HepG2 (cell line): Measurements from ENCODE around the gene PAEP. TPM values are rescaled to one million over a fixed set of nuclear protein-coding genes. Genes with fewer than 3 reads are reported as not detected.

Experiments used
- ATAC-seq: fragments of 200-7000 bp; cut with Tn5 transposase; 3 replicates; pipeline ENCODE4 v1.9.1; 2020; ENCODE audit warnings: mild to moderate bottlenecking, moderate library complexity
- BruUV-seq: library from RNA; stranded (reverse); fragments of 400-500 nt; replicated peaks from 2 replicates; lab custom pipeline; 2021; lab: Mats Ljungman, UMichigan
- CTCF ChIA-PET: fragments of 300-600 bp; formaldehyde crosslinking; extraction: SDS; loops from one replicate; lab custom pipeline; 2021; ENCODE audit warnings: low total read pairs, inconsistent platforms, low intra/inter-chr PET ratio; lab: Yijun Ruan, JAX
- POLR2A ChIA-PET: fragments of 350-600 bp; sonication (Branson Sonifier 250); formaldehyde crosslinking; loops from one replicate; lab custom pipeline; 2020; ENCODE audit warnings: antibody characterized with exemption, inconsistent platforms; lab: Yijun Ruan, JAX
- DNase-seq: peaks from one replicate; pipeline ENCODE4 v3.0.0-alpha.2; 2015; ENCODE audit warnings: low spot score
- FAIRE-seq: peaks from 3 replicates; lab custom pipeline; 2011; peaks lifted over from hg19 to GRCh38; lab: Jason Lieb, UNC
- H2AFZ ChIP-seq: one replicate; pipeline ENCODE4 v1.6.1; 2011; ENCODE audit warnings: low read length, inconsistent platforms
- H3K27ac ChIP-seq: fragments of 300-600 bp; 3 replicates; pipeline ENCODE4 v1.8.0; 2011; ENCODE audit warnings: mixed run types, mild to moderate bottlenecking, mixed read lengths, low read length, inconsistent platforms; ENCODE audit not compliant: insufficient read depth; ENCODE audit errors: extremely low read length
- H3K27me3 ChIP-seq, 2 experiments: fragments of 200-600 bp in 1 of 2; 2 replicates in 1 of 2; 3 replicates in 1 of 2; pipeline versions ENCODE4 v1.6.0 to v1.8.0; 2011; ENCODE audit warnings: low read length in 2 of 2, mild to moderate bottlenecking in 2 of 2, moderate library complexity in 2 of 2, inconsistent platforms in 1 of 2; ENCODE audit not compliant: insufficient read depth in 2 of 2, control insufficient read depth in 1 of 2
- H3K36me3 ChIP-seq, 2 experiments: fragments of 200-600 bp in 1 of 2; replicated peaks in 1 of 2; 2 replicates in 1 of 2; 3 replicates in 1 of 2; pipeline versions ENCODE4 v1.5.1 to v1.8.0; 2011; ENCODE audit warnings: low read length in 2 of 2, inconsistent platforms in 1 of 2; ENCODE audit not compliant: insufficient read depth in 2 of 2, control insufficient read depth in 1 of 2
- H3K4me1 ChIP-seq: 2 replicates; pipeline ENCODE4 v1.5.1; 2012; ENCODE audit warnings: low read length, inconsistent platforms; ENCODE audit not compliant: insufficient read depth
- H3K4me2 ChIP-seq: 2 replicates; pipeline ENCODE4 v1.6.0; 2011; ENCODE audit warnings: low read depth, low read length, inconsistent platforms
- H3K4me3 ChIP-seq, 3 experiments: fragments of 200-600 bp in 1 of 3; sonication (generic), shearing (Covaris generic) in 1 of 3; replicated peaks in 1 of 3; 2 replicates each; pipeline ENCODE4 v1.5.1; 2011 to 2016; ENCODE audit warnings: low read length in 3 of 3, inconsistent platforms in 2 of 3, low read depth in 2 of 3, mild to moderate bottlenecking in 2 of 3, control low read depth in 1 of 3, mixed read lengths in 1 of 3; ENCODE audit not compliant: insufficient read depth in 1 of 3
- H3K79me2 ChIP-seq: one replicate; pipeline ENCODE4 v1.6.1; 2011; ENCODE audit warnings: low read length, inconsistent platforms; ENCODE audit not compliant: insufficient read depth
- H3K9ac ChIP-seq: 2 replicates; pipeline ENCODE4 v1.6.0; 2011; ENCODE audit warnings: mild to moderate bottlenecking, low read depth, low read length, inconsistent platforms; ENCODE audit not compliant: insufficient read depth
- H3K9me3 ChIP-seq: 2 replicates; pipeline ENCODE4 v1.5.1; 2012; ENCODE audit warnings: mild to moderate bottlenecking, low read length
- H4K20me1 ChIP-seq: 2 replicates; pipeline ENCODE4 v1.6.0; 2011; ENCODE audit warnings: inconsistent platforms, mild to moderate bottlenecking, low read length, moderate library complexity; ENCODE audit not compliant: insufficient read depth
- BHLHE40 ChIP-seq: IDR thresholded peaks from 2 replicates; pipeline ENCODE4 v1.6.1; 2011; ENCODE audit warnings: low read length, improper control_type of control experiment
- JUND ChIP-seq: sonication (generic); formaldehyde crosslinking; IDR thresholded peaks from 2 replicates; pipeline ENCODE4 v1.8.0; 2022; ENCODE audit warnings: mild to moderate bottlenecking, missing genetic modification reagents
- MAFF ChIP-seq: IDR thresholded peaks from 2 replicates; pipeline ENCODE4 v1.6.1; 2011; ENCODE audit warnings: low read depth, low read length, improper control_type of control experiment
- PHF5A ChIP-seq: IDR thresholded peaks from one replicate; pipeline ENCODE4 v1.6.1; 2018; ENCODE audit warnings: low read depth, missing genetic modification reagents; ENCODE audit not compliant: unreplicated experiment
- POLR2AphosphoS5 ChIP-seq: IDR thresholded peaks from 2 replicates; pipeline ENCODE4 v1.6.1; 2012; ENCODE audit warnings: low read depth, low read length
- SMAD3 ChIP-seq: sonication (generic); formaldehyde crosslinking; IDR thresholded peaks from 2 replicates; pipeline ENCODE4 v1.4.0; 2020; ENCODE audit warnings: missing genetic modification reagents
- SRSF1 ChIP-seq: fragments of 200-400 bp; formaldehyde crosslinking; optimal IDR thresholded peaks from 2 replicates; pipeline ENCODE3; 2017; ENCODE audit warnings: mild to moderate bottlenecking, low read depth, low read length, moderate library complexity
- TFAP4 ChIP-seq: sonication (generic); IDR thresholded peaks from 2 replicates; pipeline ENCODE4 v1.6.1; 2016; ENCODE audit warnings: low read depth, borderline replicate concordance
- ZBTB2 ChIP-seq: sonication (generic); formaldehyde crosslinking; IDR thresholded peaks from 2 replicates; pipeline ENCODE4 v1.8.0; 2022; ENCODE audit warnings: low read depth, missing genetic modification reagents
- ZBTB44 ChIP-seq: sonication (generic); formaldehyde crosslinking; IDR thresholded peaks from 2 replicates; pipeline ENCODE4 v1.4.0; 2020; ENCODE audit warnings: missing genetic modification reagents
- ZNF264 ChIP-seq: sonication (generic); formaldehyde crosslinking; IDR thresholded peaks from 2 replicates; pipeline ENCODE4 v1.4.0; 2020; ENCODE audit warnings: missing genetic modification reagents
- ZNF331 ChIP-seq: sonication (generic); formaldehyde crosslinking; IDR thresholded peaks from 2 replicates; pipeline ENCODE4 v1.4.0; 2020; ENCODE audit warnings: missing genetic modification reagents
- ZNF660 ChIP-seq: sonication (generic); formaldehyde crosslinking; IDR thresholded peaks from 2 replicates; pipeline ENCODE4 v1.5.1; 2020; ENCODE audit warnings: mild to moderate bottlenecking, low read depth, missing genetic modification reagents, borderline replicate concordance
- ZSCAN22 ChIP-seq: sonication (generic); formaldehyde crosslinking; IDR thresholded peaks from 2 replicates; pipeline ENCODE4 v1.4.0; 2020; ENCODE audit warnings: mild to moderate bottlenecking, missing genetic modification reagents
- WGBS: methylation state at CpG from one replicate; pipeline ENCODE4 v1.1.6; 2017; ENCODE audit warnings: low lambda C conversion rate; 5-methylcytosine and 5-hydroxymethylcytosine counted together
- in situ Hi-C: cut with HindIII; loops from 2 replicates; pipeline ENCODE4 v1.10.0; 2017; ENCODE audit warnings: low pct_unique_long_range_greater_than_20kb; ENCODE audit not compliant: extremely low pct_ligation_motif_present
- intact Hi-C: fragments of 100-400 bp; cut with micrococcal nuclease; formaldehyde crosslinking; loops from one replicate; pipeline ENCODE4 v1.10.0; 2022; ENCODE audit not compliant: unreplicated experiment
- polyA plus RNA-seq, 8 experiments: library from polyadenylated mRNA; depleted of rRNA in 3 of 8; stranded (reverse) in 7 of 8; unstranded in 1 of 8; fragments of >200 nt; fragmentation: Illumina TruSeq in 4 of 8; extraction: Trizol in 4 of 8; gene quantifications; 2 replicates each; pipeline versions ENCODE4 v1.2.1 to v1.2.3, GENCODE V29; 2011 to 2016; ENCODE audit warnings: low read depth in 4 of 8, missing spikeins in 1 of 8, mixed read lengths in 1 of 8; ENCODE audit not compliant: insufficient read depth in 1 of 8
- total RNA-seq, 5 experiments: library from RNA; depleted of rRNA; stranded (reverse); fragments of >200 nt; fragmentation: Illumina TruSeq; extraction: Trizol; gene quantifications; 2 replicates each; pipeline ENCODE4 v1.2.3, GENCODE V29; 2016; ENCODE audit warnings: low read depth in 1 of 5

Gene PAEP
- total and polyA plus RNA-seq, 2 of the 13 experiments (the other 11 are each of a cell fraction or from before 2014, with no cell fraction given) = 0.75 to 10.8 TPM

GRCh38 chr9:135600296-135600817 is 38.8 kb downstream of the PAEP start:
- intact Hi-C loops = no loop called here
- Histone ChIP-seq H3K4me1 (no peaks in the 10 kb centered on the region), H2AFZ (no peak overlapping the region), H3K9ac (no peak overlapping the region), H3K9me3 (no peaks in the 10 kb centered on the region), H3K4me3 (no peak overlapping the region), H4K20me1 (no peaks in the 10 kb centered on the region), H3K27me3 (peaks cover 0 to 16% of the 10 kb centered on the region in 2 experiments; a peak in 4 of 5 replicates), H3K36me3 (no peaks in the 10 kb centered on the region), H3K79me2 (no peaks in the 10 kb centered on the region)
- no peak for FAIRE-seq
- BruUV-seq = no TSS peak
- WGBS = 0% methylated on average over 5 of the region's 5 CpGs
- TF ChIP-seq ZSCAN22 (CRISPR knock-in tag) (no peak), MAFF (no peak), TFAP4 (no peak), JUND (no peak), BHLHE40 (no peak), ZBTB44 (CRISPR knock-in tag) (no peak), ZBTB2 (CRISPR knock-in tag) (no peak), ZNF331 (CRISPR knock-in tag) (no peak), ZNF264 (no peak), SRSF1 (no peak), ZNF660 (CRISPR knock-in tag) (no peak), SMAD3 (CRISPR knock-in tag) (no peak), POLR2AphosphoS5 (no peak), PHF5A (CRISPR knock-in tag) (no peak)
- TF ChIP-seq, all 625 proteins: peak for 0
- in situ Hi-C loops = no loop called here
- DNase-seq (no peak), ATAC-seq (no peak)
- no peak overlapping the region for H3K4me2 ChIP-seq
- no peak overlapping the region for H3K27ac ChIP-seq
- POLR2A ChIA-PET = no interaction called here
- CTCF ChIA-PET = no interaction called here
